OCI-LY7 (cell line): ENCODE results near the gene DENND10.

Experiments
- CTCF ChIP-seq: fragments of 200-600 bp; sonication (generic); conservative IDR thresholded peaks from 2 replicates; pipeline ENCODE4 v1.5.1; 2014; ENCODE audit warnings: mild to moderate bottlenecking, antibody characterized with exemption, low read length, moderate library complexity, mixed read lengths
- EZH2phosphoT487 ChIP-seq: fragments of 200-600 bp; sonication (generic); IDR thresholded peaks from 2 replicates; pipeline ENCODE4 v1.6.1; 2018; ENCODE audit warnings: low read depth, borderline replicate concordance, mild to moderate bottlenecking, mixed run types, antibody characterized with exemption, low read length, moderate library complexity, mixed read lengths

- TF ChIP-seq EZH2phosphoT487 (no peak), CTCF (0 out of 2 replicates have a peak, but pooled peaks have one; percentile 8)
These were observed 61.5 kb downstream of the DENND10 start, which contains the start of gene SFXN4 for GRCh38 chr10:119165171-119166117.
